HG03354 (cell line): ENCODE measurements around the gene TIMP2.
"Not testable (repeated sequence)": the region's sequence is repeated elsewhere in the genome, so short reads cannot be mapped to it uniquely, and the experiment has no call there.

Experiments used
- ATAC-seq: cut with Tn5 transposase; IDR thresholded peaks from one replicate; pipeline ENCODE4 v1.9.1; 2021; ENCODE audit warnings: mild to moderate bottlenecking; ENCODE audit not compliant: unreplicated experiment, poor library complexity, severe bottlenecking

Gene TIMP2

GRCh38 chr17:78911543-78911942 is 13.6 kb downstream of the TIMP2 start:
- not testable (repeated sequence) for ATAC-seq

- ATAC-seq: no peak
These were observed 14.5 kb downstream of the TIMP2 start for GRCh38 chr17:78910497-78911284.

GRCh38 chr17:78908426-78908825 is 16.8 kb downstream of the TIMP2 start:
- no peak for ATAC-seq

GRCh38 chr17:78905541-78905940 is 19.6 kb downstream of the TIMP2 start:
- no peak for ATAC-seq

GRCh38 chr17:78905116-78905515 is 20.1 kb downstream of the TIMP2 start:
- ATAC-seq: no peak

- ATAC-seq: no peak
These were observed 20.8 kb downstream of the TIMP2 start for GRCh38 chr17:78904371-78904770.

- no peak for ATAC-seq
These were observed 21.9 kb downstream of the TIMP2 start, which contains the start of gene CEP295NL for GRCh38 chr17:78903101-78903779. Gene CEP295NL, minus strand, starts transcription at chr17:78903201. Its CDS starts 1,373 bp downstream, at chr17:78901828.

- not testable (repeated sequence) for ATAC-seq
These were observed 23.0 kb downstream of the TIMP2 start for GRCh38 chr17:78902231-78902630.

GRCh38 chr17:78901806-78902205 is 23.4 kb downstream of the TIMP2 start:
- ATAC-seq: no peak

GRCh38 chr17:78900816-78901215 is 24.4 kb downstream of the TIMP2 start:
- ATAC-seq: no peak

GRCh38 chr17:78899361-78900260 is 25.6 kb downstream of the TIMP2 start:
- no peak for ATAC-seq

- no peak for ATAC-seq
These were observed 26.2 kb downstream of the TIMP2 start for GRCh38 chr17:78898947-78899346.

- no peak for ATAC-seq
These were observed 26.9 kb downstream of the TIMP2 start for GRCh38 chr17:78898075-78898836.

- no peak for ATAC-seq
These were observed 27.5 kb downstream of the TIMP2 start for GRCh38 chr17:78897664-78898047.

GRCh38 chr17:78896834-78897663 is 28.1 kb downstream of the TIMP2 start:
- no peak for ATAC-seq

GRCh38 chr17:78896091-78896833 is 28.9 kb downstream of the TIMP2 start:
- no peak for ATAC-seq

GRCh38 chr17:78895322-78895721 is 29.9 kb downstream of the TIMP2 start:
- ATAC-seq: no peak

- no peak for ATAC-seq
These were observed 31.5 kb downstream of the TIMP2 start for GRCh38 chr17:78893684-78894083.
